Nucleus accumbens (tissue), 56 donors: ENCODE data around the gene MIEF2.
A peak's percentile ranks its signal among the peaks of the same experiment; 100 is the strongest.

Experiments used
- DNase-seq, 56 donors: peaks; one replicate each; lab custom pipeline; 2025; lab: John Stamatoyannopoulos, UW

The MIEF2 gene

GRCh38 chr17:18233803-18234518 is 26.5 kb upstream of the MIEF2 start:
- no peak for DNase-seq

- no peak for DNase-seq
Measured at GRCh38 chr17:18234853-18235380, 25.5 kb upstream of the MIEF2 start.

GRCh38 chr17:18235743-18236256 is 24.7 kb upstream of the MIEF2 start:
- DNase-seq, result no peak

- no peak for DNase-seq
Measured at GRCh38 chr17:18236494-18236893, 24.0 kb upstream of the MIEF2 start.

- DNase-seq, result no peak
Measured at GRCh38 chr17:18237461-18237860, 23.0 kb upstream of the MIEF2 start.

- no peak for DNase-seq
Measured at GRCh38 chr17:18238299-18238698, 22.2 kb upstream of the MIEF2 start.

- no peak for DNase-seq
Measured at GRCh38 chr17:18240449-18240848, 20.0 kb upstream of the MIEF2 start.

- no peak for DNase-seq
Measured at GRCh38 chr17:18241229-18241871, 19.1 kb upstream of the MIEF2 start.

GRCh38 chr17:18245038-18245776 is 15.3 kb upstream of the MIEF2 start:
- no peak for DNase-seq

GRCh38 chr17:18246109-18246725 is 14.2 kb upstream of the MIEF2 start:
- no peak for DNase-seq

GRCh38 chr17:18246880-18247612 is 13.4 kb upstream of the MIEF2 start:
- DNase-seq, result peak in 3 of 56 donors; percentile 29 to 56 (median 55)

- peak in 37 of 56 donors; percentile 12 to 71 (median 42) for DNase-seq
Measured at GRCh38 chr17:18247613-18248001, 12.9 kb upstream of the MIEF2 start.

- DNase-seq, result peak in 44 of 56 donors; percentile 11 to 75 (median 50)
Measured at GRCh38 chr17:18248300-18248731, 12.1 kb upstream of the MIEF2 start.

GRCh38 chr17:18248811-18249210 is 11.7 kb upstream of the MIEF2 start:
- DNase-seq, result no peak

GRCh38 chr17:18250259-18250658 is 10.2 kb upstream of the MIEF2 start:
- no peak for DNase-seq

- no peak for DNase-seq
Measured at GRCh38 chr17:18250708-18251107, 9.8 kb upstream of the MIEF2 start.

GRCh38 chr17:18251204-18251603 is 9.3 kb upstream of the MIEF2 start:
- DNase-seq, result no peak

GRCh38 chr17:18252160-18252559 is 8.3 kb upstream of the MIEF2 start:
- DNase-seq, result no peak

- no peak for DNase-seq
Measured at GRCh38 chr17:18253187-18253884, 7.1 kb upstream of the MIEF2 start.
